Activated B cell treated with CpG ODN at 0.5 μM for 24 hours (primary cell): ENCODE data around the gene SACM1L. TPM values are rescaled to one million over a fixed set of nuclear protein-coding genes. Genes with fewer than 3 reads are reported as not detected.

ENCODE experiments used
- ATAC-seq: fragments of 200-7000 bp; cut with Tn5 transposase; one replicate; pipeline ENCODE4 v1.10.0; 2021; ENCODE audit warnings: low read depth, mild to moderate bottlenecking, moderate library complexity
- CTCF ChIA-PET: fragments of 350-600 bp; sonication (Branson Sonifier 250); formaldehyde crosslinking; loops from one replicate; lab custom pipeline; 2021; ENCODE audit warnings: antibody characterized with exemption; lab: Charles Lee
- POLR2A ChIA-PET: fragments of 350-600 bp; sonication (Branson Sonifier 250); formaldehyde crosslinking; loops from one replicate; lab custom pipeline; 2021; ENCODE audit warnings: antibody characterized with exemption; lab: Charles Lee
- DNase-seq: peaks from one replicate; pipeline ENCODE4 v3.0.0; 2022
- H3K27ac Mint-ChIP-seq: one replicate; pipeline ENCODE4 v1.8.0; 2020; ENCODE audit warnings: mixed read lengths
- H3K27me3 Mint-ChIP-seq: one replicate; pipeline ENCODE4 v1.8.0; 2021; ENCODE audit warnings: mixed read lengths
- H3K36me3 Mint-ChIP-seq: one replicate; pipeline ENCODE4 v1.8.0; 2021; ENCODE audit warnings: low read depth, mixed read lengths
- H3K4me1 Mint-ChIP-seq: one replicate; pipeline ENCODE4 v1.8.0; 2021; ENCODE audit warnings: mixed read lengths
- H3K4me3 Mint-ChIP-seq: one replicate; pipeline ENCODE4 v1.8.0; 2020; ENCODE audit warnings: mild to moderate bottlenecking, mixed read lengths
- H3K9me3 Mint-ChIP-seq: one replicate; pipeline ENCODE4 v1.8.0; 2020; ENCODE audit warnings: mixed read lengths
- intact Hi-C: fragments of 100-400 bp; cut with micrococcal nuclease; formaldehyde crosslinking; loops from one replicate; pipeline ENCODE4 v1.15.1; 2024
- total RNA-seq: library from RNA; stranded (reverse); gene quantifications from 2 replicates; pipeline ENCODE4 v1.2.3, GENCODE V29; 2022
- TF ChIP-seq, protein P1 (sequence below): fragments of 200-600 bp; IDR thresholded peaks from one replicate; pipeline ENCODE4 v1.8.0; 2022; ENCODE audit warnings: antibody characterized with exemption, mild to moderate bottlenecking

The SACM1L gene
- total RNA-seq, 1 donor from 2014 or later: 55.5 TPM

- DNase-seq (no peak), ATAC-seq (no peak)
- Mint-ChIP-seq H3K36me3 (peaks cover 53% of the 10 kb centered on the region), H3K27me3 (no peaks in the 10 kb centered on the region), H3K9me3 (no peaks in the 10 kb centered on the region), H3K27ac (peak overlapping the region; percentile 81), H3K4me1 (peaks cover 31% of the 10 kb centered on the region), H3K4me3 (peak overlapping the region; percentile 80)
- TF ChIP-seq, protein P1, sequence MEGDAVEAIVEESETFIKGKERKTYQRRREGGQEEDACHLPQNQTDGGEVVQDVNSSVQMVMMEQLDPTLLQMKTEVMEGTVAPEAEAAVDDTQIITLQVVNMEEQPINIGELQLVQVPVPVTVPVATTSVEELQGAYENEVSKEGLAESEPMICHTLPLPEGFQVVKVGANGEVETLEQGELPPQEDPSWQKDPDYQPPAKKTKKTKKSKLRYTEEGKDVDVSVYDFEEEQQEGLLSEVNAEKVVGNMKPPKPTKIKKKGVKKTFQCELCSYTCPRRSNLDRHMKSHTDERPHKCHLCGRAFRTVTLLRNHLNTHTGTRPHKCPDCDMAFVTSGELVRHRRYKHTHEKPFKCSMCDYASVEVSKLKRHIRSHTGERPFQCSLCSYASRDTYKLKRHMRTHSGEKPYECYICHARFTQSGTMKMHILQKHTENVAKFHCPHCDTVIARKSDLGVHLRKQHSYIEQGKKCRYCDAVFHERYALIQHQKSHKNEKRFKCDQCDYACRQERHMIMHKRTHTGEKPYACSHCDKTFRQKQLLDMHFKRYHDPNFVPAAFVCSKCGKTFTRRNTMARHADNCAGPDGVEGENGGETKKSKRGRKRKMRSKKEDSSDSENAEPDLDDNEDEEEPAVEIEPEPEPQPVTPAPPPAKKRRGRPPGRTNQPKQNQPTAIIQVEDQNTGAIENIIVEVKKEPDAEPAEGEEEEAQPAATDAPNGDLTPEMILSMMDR: no peak
- CTCF ChIA-PET: interaction anchor here (1.1 to 17.0 kb wide), 2 partner anchors 9 to 152 kb away, joined by 3 to 357 read pairs; no protein-coding TSS in a partner anchor
- POLR2A ChIA-PET: no interaction called here
- intact Hi-C loops: no loop called here
These were observed 24.1 kb upstream of the SACM1L start for GRCh38 chr3:45665101-45665572.

DNA sequence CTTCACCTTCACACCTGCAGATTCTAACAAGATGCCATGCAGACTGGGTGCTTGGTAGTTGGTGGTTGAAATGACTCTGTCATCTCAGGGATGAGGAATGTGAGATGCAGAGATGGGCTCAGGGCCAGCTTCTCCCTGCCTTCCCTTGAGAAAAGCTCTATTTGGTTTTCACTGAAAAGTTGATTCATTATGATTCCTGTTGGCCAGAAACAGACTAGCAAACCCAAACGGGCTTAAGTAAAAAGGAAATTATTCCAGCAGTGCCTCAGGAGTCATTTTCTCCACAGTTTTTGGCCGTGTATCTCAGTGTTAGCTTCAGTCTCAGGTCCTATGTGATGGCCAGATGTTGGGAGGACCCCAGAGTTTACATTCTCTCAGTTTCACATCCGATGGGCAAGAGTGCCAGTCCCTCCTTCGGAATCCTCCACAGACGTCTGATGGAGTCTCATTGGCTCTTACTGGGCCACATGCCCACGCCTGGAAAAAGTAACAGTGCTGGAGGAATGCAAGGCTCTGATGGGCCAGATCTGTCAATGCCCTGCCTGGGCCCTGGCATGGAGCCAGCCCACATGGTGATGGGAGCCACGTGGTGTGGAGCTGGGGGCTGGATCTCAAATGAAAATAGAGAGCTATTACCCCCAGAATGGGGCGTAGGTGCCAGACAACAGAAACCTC, 22.3 kb upstream of the SACM1L start:
- ATAC-seq (no peak), DNase-seq (no peak)
- intact Hi-C loops: no loop called here
- Mint-ChIP-seq H3K27ac (no peak overlapping the region), H3K27me3 (no peaks in the 10 kb centered on the region), H3K4me1 (peaks cover 30% of the 10 kb centered on the region), H3K9me3 (no peaks in the 10 kb centered on the region), H3K4me3 (no peak overlapping the region), H3K36me3 (peaks cover 65% of the 10 kb centered on the region)
- ChIA-PET POLR2A (interaction anchor here (1.9 kb wide), 1 partner anchor 22 kb away, joined by 5 read pairs; the partner anchor contains the start of gene SACM1L), CTCF (interaction anchor here (0.8 to 17.0 kb wide), 5 partner anchors 7 to 154 kb away, joined by 3 to 357 read pairs (median 7); no protein-coding TSS in a partner anchor)
- TF ChIP-seq, protein P1: no peak

DNA sequence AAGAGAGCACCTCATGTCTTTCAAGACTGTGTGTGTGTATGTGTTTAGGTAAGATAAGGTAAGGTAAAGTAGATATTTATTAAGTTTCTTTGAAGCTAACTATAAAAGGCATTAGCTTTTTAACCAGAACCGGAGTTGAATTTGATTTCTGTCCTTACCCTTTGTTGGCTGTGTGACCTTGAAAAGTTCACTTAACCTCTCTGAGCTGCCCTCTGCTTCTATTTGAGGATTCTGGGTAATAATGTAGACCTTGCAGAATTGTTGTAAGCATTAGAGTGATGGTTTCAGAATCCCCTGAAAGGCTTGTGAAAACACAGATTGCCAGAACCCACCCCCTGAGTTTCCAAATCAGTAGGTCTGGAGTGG, 21.6 kb upstream of the SACM1L start:
- intact Hi-C loops: no loop called here
- POLR2A ChIA-PET: interaction anchor here (1.9 kb wide), 1 partner anchor 22 kb away, joined by 5 read pairs; the partner anchor contains the start of gene SACM1L

DNA sequence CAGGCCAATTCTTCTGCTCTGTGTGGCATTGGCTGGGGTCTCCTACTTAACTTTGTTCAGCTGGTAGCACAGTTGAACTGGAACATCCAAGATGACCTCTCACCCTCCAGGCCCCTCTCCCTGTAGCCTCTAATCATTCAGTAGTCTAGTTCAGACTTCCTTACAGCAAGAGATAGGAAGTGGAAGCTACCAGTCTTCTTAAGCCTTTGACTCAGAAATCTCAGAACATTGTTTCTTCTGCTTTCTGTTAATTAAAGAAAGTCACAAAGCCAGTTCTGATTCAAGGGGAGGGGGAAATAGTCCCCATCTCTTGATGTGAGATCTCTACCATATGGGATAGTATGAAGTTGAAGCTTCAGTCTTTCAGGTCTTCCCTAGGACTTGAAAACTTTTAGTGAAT, 18.8 kb upstream of the SACM1L start:
- ATAC-seq (no peak), DNase-seq (no peak)
- Mint-ChIP-seq H3K27ac (no peak overlapping the region), H3K4me1 (peaks cover 12% of the 10 kb centered on the region), H3K27me3 (no peaks in the 10 kb centered on the region), H3K4me3 (no peak overlapping the region), H3K9me3 (no peaks in the 10 kb centered on the region), H3K36me3 (peaks cover 90% of the 10 kb centered on the region)
- CTCF ChIA-PET: interaction anchor here (0.8 to 1.2 kb wide), 2 partner anchors 11 to 13 kb away, joined by 3 to 7 read pairs; no protein-coding TSS in a partner anchor
- POLR2A ChIA-PET: no interaction called here
- TF ChIP-seq, protein P1: no peak
- intact Hi-C loops: no loop called here

More for the DNA sequence above, 21.6 kb upstream of the SACM1L start:
- Mint-ChIP-seq H3K27ac (no peak overlapping the region), H3K9me3 (no peaks in the 10 kb centered on the region), H3K4me1 (peaks cover 30% of the 10 kb centered on the region), H3K27me3 (no peaks in the 10 kb centered on the region), H3K36me3 (peaks cover 72% of the 10 kb centered on the region), H3K4me3 (no peak overlapping the region)
- TF ChIP-seq, protein P1: no peak
- CTCF ChIA-PET: interaction anchor here (1.7 to 17.0 kb wide), 3 partner anchors 8 to 154 kb away, joined by 7 to 357 read pairs (median 7); no protein-coding TSS in a partner anchor
- DNase-seq: no peak
- ATAC-seq: no peak

DNA sequence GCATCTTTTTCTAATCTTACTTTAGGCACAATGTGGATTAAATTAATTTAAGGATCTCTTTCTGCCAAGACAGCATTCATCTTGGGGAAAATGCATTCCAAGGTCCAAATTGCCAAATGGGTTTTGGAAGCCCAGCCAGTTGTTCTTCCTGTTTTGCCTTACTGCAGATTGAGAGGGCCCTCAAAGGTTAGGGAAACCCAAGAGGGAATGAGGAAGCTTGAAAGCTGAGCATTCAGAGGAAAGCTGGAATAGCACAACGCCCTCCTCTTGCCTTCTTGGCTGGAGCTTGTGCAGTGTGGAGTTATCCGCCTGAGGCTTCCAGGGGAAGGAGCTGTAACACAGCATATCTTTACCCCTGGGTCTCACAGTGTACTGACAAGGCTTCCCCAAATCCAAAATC, 18.2 kb upstream of the SACM1L start:
- H3K27ac Mint-ChIP-seq: no peak overlapping the region
- POLR2A ChIA-PET: no interaction called here
- no peak for DNase-seq
- H3K4me1 Mint-ChIP-seq: peaks cover 8% of the 10 kb centered on the region
- intact Hi-C loops: no loop called here
- ATAC-seq: no peak
- H3K27me3 Mint-ChIP-seq: no peaks in the 10 kb centered on the region
- TF ChIP-seq, protein P1: no peak
- H3K9me3 Mint-ChIP-seq: no peaks in the 10 kb centered on the region
- H3K36me3 Mint-ChIP-seq: peaks cover 90% of the 10 kb centered on the region
- H3K4me3 Mint-ChIP-seq: no peak overlapping the region
- CTCF ChIA-PET: interaction anchor here (0.8 to 1.2 kb wide), 2 partner anchors 11 to 14 kb away, joined by 3 to 7 read pairs; no protein-coding TSS in a partner anchor
